HepG2 (cell line): ENCODE data around the gene DENND2A. TPM values are rescaled to one million over a fixed set of nuclear protein-coding genes. Genes with fewer than 3 reads are reported as not detected.

Experiments used
- FOSL2 ChIP-seq: sonication (generic); formaldehyde crosslinking; IDR thresholded peaks from 2 replicates; pipeline ENCODE4 v1.4.0; 2020; ENCODE audit warnings: missing genetic modification reagents
- FOXC1 ChIP-seq: sonication (generic); formaldehyde crosslinking; IDR thresholded peaks from 2 replicates; pipeline ENCODE4 v1.8.0; 2022; ENCODE audit warnings: mild to moderate bottlenecking, missing genetic modification reagents, borderline replicate concordance
- FOXP1 ChIP-seq, 2 experiments: fragments of 450-650 bp in 1 of 2; IDR thresholded peaks; 2 replicates each; pipeline ENCODE4 v1.6.1; 2017 to 2018; ENCODE audit warnings: antibody characterized with exemption in 1 of 2
- IKZF4 ChIP-seq: sonication (generic); formaldehyde crosslinking; IDR thresholded peaks from 2 replicates; pipeline ENCODE4 v1.5.1; 2020; ENCODE audit warnings: borderline replicate concordance, mild to moderate bottlenecking, low read depth, missing genetic modification reagents; ENCODE audit errors: not compliant biosample characterization
- KDM1A ChIP-seq: IDR thresholded peaks from 2 replicates; pipeline ENCODE4 v1.6.1; 2016; ENCODE audit warnings: missing compliant biosample characterization
- MAFF ChIP-seq: IDR thresholded peaks from 2 replicates; pipeline ENCODE4 v1.6.1; 2011; ENCODE audit warnings: low read depth, low read length, improper control_type of control experiment
- MTF1 ChIP-seq: sonication (generic); formaldehyde crosslinking; IDR thresholded peaks from 2 replicates; pipeline ENCODE4 v1.5.0; 2020; ENCODE audit warnings: missing genetic modification reagents
- NFE2 ChIP-seq: sonication (generic); formaldehyde crosslinking; IDR thresholded peaks from 2 replicates; pipeline ENCODE4 v1.4.0; 2020; ENCODE audit warnings: missing genetic modification reagents
- NFE2L2 ChIP-seq: fragments of 150-350 bp; IDR thresholded peaks from 2 replicates; pipeline ENCODE4 v1.6.1; 2014; ENCODE audit warnings: low read length
- PHF5A ChIP-seq: IDR thresholded peaks from one replicate; pipeline ENCODE4 v1.6.1; 2018; ENCODE audit warnings: low read depth, missing genetic modification reagents; ENCODE audit not compliant: unreplicated experiment
- REL ChIP-seq: sonication (generic); formaldehyde crosslinking; conservative IDR thresholded peaks from 2 replicates; pipeline ENCODE4 v1.8.0; 2022; ENCODE audit warnings: mild to moderate bottlenecking, missing genetic modification reagents, moderate library complexity
- TOPORS ChIP-seq: sonication (generic); formaldehyde crosslinking; IDR thresholded peaks from 2 replicates; pipeline ENCODE4 v1.8.0; 2023; ENCODE audit warnings: mild to moderate bottlenecking, missing genetic modification reagents
- polyA plus RNA-seq, 8 experiments: library from polyadenylated mRNA; depleted of rRNA in 3 of 8; stranded (reverse) in 7 of 8; unstranded in 1 of 8; fragments of >200 nt; fragmentation: Illumina TruSeq in 4 of 8; extraction: Trizol in 4 of 8; gene quantifications; 2 replicates each; pipeline versions ENCODE4 v1.2.1 to v1.2.3, GENCODE V29; 2011 to 2016; ENCODE audit warnings: low read depth in 4 of 8, missing spikeins in 1 of 8, mixed read lengths in 1 of 8; ENCODE audit not compliant: insufficient read depth in 1 of 8
- total RNA-seq, 5 experiments: library from RNA; depleted of rRNA; stranded (reverse); fragments of >200 nt; fragmentation: Illumina TruSeq; extraction: Trizol; gene quantifications; 2 replicates each; pipeline ENCODE4 v1.2.3, GENCODE V29; 2016; ENCODE audit warnings: low read depth in 1 of 5
- TF ChIP-seq, protein P1 (sequence below): sonication (generic); formaldehyde crosslinking; IDR thresholded peaks from 2 replicates; pipeline ENCODE4 v1.4.0; 2020; ENCODE audit warnings: missing genetic modification reagents, borderline replicate concordance
- TF ChIP-seq, protein P2 (sequence below): sonication (generic); formaldehyde crosslinking; IDR thresholded peaks from 2 replicates; pipeline ENCODE4 v1.4.0; 2020; ENCODE audit warnings: missing genetic modification reagents, borderline replicate concordance
- TF ChIP-seq, protein P3 (sequence below): sonication (generic); formaldehyde crosslinking; IDR thresholded peaks from 2 replicates; pipeline ENCODE4 v1.8.1; 2022; ENCODE audit warnings: low read depth, mild to moderate bottlenecking, missing genetic modification reagents
- TF ChIP-seq, protein P4 (sequence below): sonication (generic); formaldehyde crosslinking; IDR thresholded peaks from 2 replicates; pipeline ENCODE4 v1.8.0; 2022; ENCODE audit warnings: mild to moderate bottlenecking, missing genetic modification reagents, moderate library complexity
- TF ChIP-seq, protein P5 (sequence below): sonication (generic); formaldehyde crosslinking; IDR thresholded peaks from 2 replicates; pipeline ENCODE4 v1.8.0; 2022; ENCODE audit warnings: missing genetic modification reagents, low read depth, mild to moderate bottlenecking, borderline replicate concordance
- TF ChIP-seq, protein P6 (sequence below): sonication (generic); formaldehyde crosslinking; IDR thresholded peaks from 2 replicates; pipeline ENCODE4 v1.9.0; 2021; ENCODE audit warnings: missing genetic modification reagents, borderline replicate concordance

Gene DENND2A
- total and polyA plus RNA-seq, 2 of the 13 experiments (the other 11 are each of a cell fraction or from before 2014, with no cell fraction given) = not detected

DNA sequence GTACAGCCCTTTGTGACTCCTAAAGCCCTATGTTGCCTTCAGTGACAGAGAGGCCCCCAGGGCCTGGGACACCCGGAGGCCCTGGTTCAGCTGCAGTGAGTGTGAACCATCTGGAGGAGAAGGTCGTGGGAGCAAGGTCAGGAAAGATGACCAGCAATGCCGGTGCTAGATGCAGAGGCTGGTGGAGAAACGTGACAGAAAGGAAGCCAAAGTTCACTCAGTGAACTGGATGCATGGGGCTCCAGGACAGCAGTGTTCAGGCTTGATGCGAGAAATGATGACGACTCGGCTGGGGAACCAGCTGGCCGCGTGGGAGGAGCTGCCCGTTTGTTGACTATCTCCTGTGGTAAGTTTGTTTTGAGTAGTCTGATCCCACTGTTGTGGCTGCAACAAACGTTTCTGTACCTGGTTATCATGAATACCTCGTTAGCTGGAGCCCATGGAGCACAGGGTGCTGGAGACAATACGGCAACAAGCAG is 107.2 kb downstream of the DENND2A start (continued):
- TF ChIP-seq, protein P1, sequence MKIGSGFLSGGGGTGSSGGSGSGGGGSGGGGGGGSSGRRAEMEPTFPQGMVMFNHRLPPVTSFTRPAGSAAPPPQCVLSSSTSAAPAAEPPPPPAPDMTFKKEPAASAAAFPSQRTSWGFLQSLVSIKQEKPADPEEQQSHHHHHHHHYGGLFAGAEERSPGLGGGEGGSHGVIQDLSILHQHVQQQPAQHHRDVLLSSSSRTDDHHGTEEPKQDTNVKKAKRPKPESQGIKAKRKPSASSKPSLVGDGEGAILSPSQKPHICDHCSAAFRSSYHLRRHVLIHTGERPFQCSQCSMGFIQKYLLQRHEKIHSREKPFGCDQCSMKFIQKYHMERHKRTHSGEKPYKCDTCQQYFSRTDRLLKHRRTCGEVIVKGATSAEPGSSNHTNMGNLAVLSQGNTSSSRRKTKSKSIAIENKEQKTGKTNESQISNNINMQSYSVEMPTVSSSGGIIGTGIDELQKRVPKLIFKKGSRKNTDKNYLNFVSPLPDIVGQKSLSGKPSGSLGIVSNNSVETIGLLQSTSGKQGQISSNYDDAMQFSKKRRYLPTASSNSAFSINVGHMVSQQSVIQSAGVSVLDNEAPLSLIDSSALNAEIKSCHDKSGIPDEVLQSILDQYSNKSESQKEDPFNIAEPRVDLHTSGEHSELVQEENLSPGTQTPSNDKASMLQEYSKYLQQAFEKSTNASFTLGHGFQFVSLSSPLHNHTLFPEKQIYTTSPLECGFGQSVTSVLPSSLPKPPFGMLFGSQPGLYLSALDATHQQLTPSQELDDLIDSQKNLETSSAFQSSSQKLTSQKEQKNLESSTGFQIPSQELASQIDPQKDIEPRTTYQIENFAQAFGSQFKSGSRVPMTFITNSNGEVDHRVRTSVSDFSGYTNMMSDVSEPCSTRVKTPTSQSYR (CRISPR knock-in tag) = no peak
- TF ChIP-seq FOXC1 (CRISPR knock-in tag) (0 out of 2 replicates have a peak, but pooled peaks have one; percentile 47), NFE2L2 (no peak), FOSL2 (peak; percentile 58), REL (no peak), NFE2 (CRISPR knock-in tag) (no peak), IKZF4 (CRISPR knock-in tag) (no peak), FOXP1 (IDR thresholded peaks at IDR 0.05) (no peak), FOXP1 (CRISPR knock-in tag; IDR thresholded peaks at IDR 0.05) (peak; percentile 50; the same call in 1 of the 2 replicates), MAFF (no peak), KDM1A (no peak), PHF5A (no peak), TOPORS (CRISPR knock-in tag) (no peak), MTF1 (no peak)
- TF ChIP-seq, protein P2, sequence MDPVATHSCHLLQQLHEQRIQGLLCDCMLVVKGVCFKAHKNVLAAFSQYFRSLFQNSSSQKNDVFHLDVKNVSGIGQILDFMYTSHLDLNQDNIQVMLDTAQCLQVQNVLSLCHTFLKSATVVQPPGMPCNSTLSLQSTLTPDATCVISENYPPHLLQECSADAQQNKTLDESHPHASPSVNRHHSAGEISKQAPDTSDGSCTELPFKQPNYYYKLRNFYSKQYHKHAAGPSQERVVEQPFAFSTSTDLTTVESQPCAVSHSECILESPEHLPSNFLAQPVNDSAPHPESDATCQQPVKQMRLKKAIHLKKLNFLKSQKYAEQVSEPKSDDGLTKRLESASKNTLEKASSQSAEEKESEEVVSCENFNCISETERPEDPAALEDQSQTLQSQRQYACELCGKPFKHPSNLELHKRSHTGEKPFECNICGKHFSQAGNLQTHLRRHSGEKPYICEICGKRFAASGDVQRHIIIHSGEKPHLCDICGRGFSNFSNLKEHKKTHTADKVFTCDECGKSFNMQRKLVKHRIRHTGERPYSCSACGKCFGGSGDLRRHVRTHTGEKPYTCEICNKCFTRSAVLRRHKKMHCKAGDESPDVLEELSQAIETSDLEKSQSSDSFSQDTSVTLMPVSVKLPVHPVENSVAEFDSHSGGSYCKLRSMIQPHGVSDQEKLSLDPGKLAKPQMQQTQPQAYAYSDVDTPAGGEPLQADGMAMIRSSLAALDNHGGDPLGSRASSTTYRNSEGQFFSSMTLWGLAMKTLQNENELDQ (CRISPR knock-in tag) = no peak
- TF ChIP-seq, protein P3, sequence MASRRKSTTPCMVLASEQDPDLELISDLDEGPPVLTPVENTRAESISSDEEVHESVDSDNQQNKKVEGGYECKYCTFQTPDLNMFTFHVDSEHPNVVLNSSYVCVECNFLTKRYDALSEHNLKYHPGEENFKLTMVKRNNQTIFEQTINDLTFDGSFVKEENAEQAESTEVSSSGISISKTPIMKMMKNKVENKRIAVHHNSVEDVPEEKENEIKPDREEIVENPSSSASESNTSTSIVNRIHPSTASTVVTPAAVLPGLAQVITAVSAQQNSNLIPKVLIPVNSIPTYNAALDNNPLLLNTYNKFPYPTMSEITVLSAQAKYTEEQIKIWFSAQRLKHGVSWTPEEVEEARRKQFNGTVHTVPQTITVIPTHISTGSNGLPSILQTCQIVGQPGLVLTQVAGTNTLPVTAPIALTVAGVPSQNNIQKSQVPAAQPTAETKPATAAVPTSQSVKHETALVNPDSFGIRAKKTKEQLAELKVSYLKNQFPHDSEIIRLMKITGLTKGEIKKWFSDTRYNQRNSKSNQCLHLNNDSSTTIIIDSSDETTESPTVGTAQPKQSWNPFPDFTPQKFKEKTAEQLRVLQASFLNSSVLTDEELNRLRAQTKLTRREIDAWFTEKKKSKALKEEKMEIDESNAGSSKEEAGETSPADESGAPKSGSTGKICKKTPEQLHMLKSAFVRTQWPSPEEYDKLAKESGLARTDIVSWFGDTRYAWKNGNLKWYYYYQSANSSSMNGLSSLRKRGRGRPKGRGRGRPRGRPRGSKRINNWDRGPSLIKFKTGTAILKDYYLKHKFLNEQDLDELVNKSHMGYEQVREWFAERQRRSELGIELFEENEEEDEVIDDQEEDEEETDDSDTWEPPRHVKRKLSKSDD (CRISPR knock-in tag) = no peak
- TF ChIP-seq, protein P4, sequence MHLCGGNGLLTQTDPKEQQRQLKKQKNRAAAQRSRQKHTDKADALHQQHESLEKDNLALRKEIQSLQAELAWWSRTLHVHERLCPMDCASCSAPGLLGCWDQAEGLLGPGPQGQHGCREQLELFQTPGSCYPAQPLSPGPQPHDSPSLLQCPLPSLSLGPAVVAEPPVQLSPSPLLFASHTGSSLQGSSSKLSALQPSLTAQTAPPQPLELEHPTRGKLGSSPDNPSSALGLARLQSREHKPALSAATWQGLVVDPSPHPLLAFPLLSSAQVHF (CRISPR knock-in tag) = no peak
- TF ChIP-seq, protein P5, sequence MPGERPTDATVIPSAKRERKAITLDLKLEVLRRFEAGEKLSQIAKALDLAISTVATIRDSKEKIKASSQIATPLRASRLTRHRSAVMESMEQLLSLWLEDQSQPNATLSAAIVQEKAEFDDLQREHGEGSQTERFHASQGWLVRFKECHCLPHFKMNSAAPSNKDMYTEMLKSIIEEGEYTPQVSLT (CRISPR knock-in tag) = no peak
- TF ChIP-seq, protein P6, sequence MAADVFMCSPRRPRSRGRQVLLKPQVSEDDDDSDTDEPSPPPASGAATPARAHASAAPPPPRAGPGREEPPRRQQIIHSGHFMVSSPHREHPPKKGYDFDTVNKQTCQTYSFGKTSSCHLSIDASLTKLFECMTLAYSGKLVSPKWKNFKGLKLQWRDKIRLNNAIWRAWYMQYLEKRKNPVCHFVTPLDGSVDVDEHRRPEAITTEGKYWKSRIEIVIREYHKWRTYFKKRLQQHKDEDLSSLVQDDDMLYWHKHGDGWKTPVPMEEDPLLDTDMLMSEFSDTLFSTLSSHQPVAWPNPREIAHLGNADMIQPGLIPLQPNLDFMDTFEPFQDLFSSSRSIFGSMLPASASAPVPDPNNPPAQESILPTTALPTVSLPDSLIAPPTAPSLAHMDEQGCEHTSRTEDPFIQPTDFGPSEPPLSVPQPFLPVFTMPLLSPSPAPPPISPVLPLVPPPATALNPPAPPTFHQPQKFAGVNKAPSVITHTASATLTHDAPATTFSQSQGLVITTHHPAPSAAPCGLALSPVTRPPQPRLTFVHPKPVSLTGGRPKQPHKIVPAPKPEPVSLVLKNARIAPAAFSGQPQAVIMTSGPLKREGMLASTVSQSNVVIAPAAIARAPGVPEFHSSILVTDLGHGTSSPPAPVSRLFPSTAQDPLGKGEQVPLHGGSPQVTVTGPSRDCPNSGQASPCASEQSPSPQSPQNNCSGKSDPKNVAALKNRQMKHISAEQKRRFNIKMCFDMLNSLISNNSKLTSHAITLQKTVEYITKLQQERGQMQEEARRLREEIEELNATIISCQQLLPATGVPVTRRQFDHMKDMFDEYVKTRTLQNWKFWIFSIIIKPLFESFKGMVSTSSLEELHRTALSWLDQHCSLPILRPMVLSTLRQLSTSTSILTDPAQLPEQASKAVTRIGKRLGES (CRISPR knock-in tag) = no peak
